Neural cell (in vitro differentiated cells): Measurements from ENCODE around the gene RFX3. TPM values are rescaled to one million over a fixed set of nuclear protein-coding genes. Genes with fewer than 3 reads are reported as not detected.

ENCODE experiments used
- H2AFZ ChIP-seq: fragments of 200-600, 300-800 bp; sonication (generic), shearing (Covaris generic); 2 replicates; pipeline ENCODE4 v1.6.0; 2014; ENCODE audit warnings: low read depth, mild to moderate bottlenecking, antibody characterized with exemption, low read length, moderate library complexity
- H3F3A ChIP-seq: fragments of 200-600 bp; shearing (Covaris generic); 2 replicates; pipeline ENCODE4 v1.6.1; 2016; ENCODE audit warnings: mild to moderate bottlenecking, moderate library complexity, mixed read lengths, antibody characterized with exemption, low read length; ENCODE audit not compliant: insufficient read depth, poor library complexity, severe bottlenecking
- H3K27ac ChIP-seq: fragments of 200-600, 300-800 bp; sonication (generic), shearing (Covaris generic); 2 replicates; pipeline ENCODE4 v1.5.1; 2014; ENCODE audit warnings: mild to moderate bottlenecking, low read length, moderate library complexity
- H3K27me3 ChIP-seq: fragments of 300-800, 200-600 bp; sonication (generic), shearing (Covaris generic); 2 replicates; pipeline ENCODE4 v1.6.0; 2014; ENCODE audit warnings: mild to moderate bottlenecking, low read depth, low read length, moderate library complexity; ENCODE audit not compliant: insufficient read depth
- H3K36me3 ChIP-seq: fragments of 300-800, 200-600 bp; sonication (generic), shearing (Covaris generic); 2 replicates; pipeline ENCODE4 v1.5.1; 2014; ENCODE audit warnings: mild to moderate bottlenecking, antibody characterized with exemption, low read length, moderate library complexity; ENCODE audit not compliant: insufficient read depth
- H3K4me2 ChIP-seq: fragments of 300-800, 200-600 bp; sonication (generic), shearing (Covaris generic); 2 replicates; pipeline ENCODE4 v1.6.0; 2014; ENCODE audit warnings: mild to moderate bottlenecking, low read length
- H3K4me3 ChIP-seq: fragments of 300-800, 200-600 bp; sonication (generic), shearing (Covaris generic); 2 replicates; pipeline ENCODE4 v1.5.1; 2014; ENCODE audit warnings: mild to moderate bottlenecking, low read length, moderate library complexity
- H3K79me2 ChIP-seq: fragments of 200-600 bp; shearing (Covaris generic); replicated peaks from 2 replicates; pipeline ENCODE4 v1.6.0; 2014; ENCODE audit warnings: mild to moderate bottlenecking, low read length, moderate library complexity; ENCODE audit not compliant: insufficient read depth
- H3K9ac ChIP-seq: fragments of 300-800, 200-600 bp; sonication (generic), shearing (Covaris generic); 2 replicates; pipeline ENCODE4 v1.6.1; 2016; ENCODE audit warnings: mild to moderate bottlenecking, low read length, mixed read lengths
- H3K9me2 ChIP-seq: fragments of 200-600 bp; shearing (Covaris generic); 2 replicates; pipeline ENCODE4 v1.6.1; 2016; ENCODE audit warnings: mild to moderate bottlenecking, low read length, mixed read lengths; ENCODE audit not compliant: insufficient read depth
- H3K9me3 ChIP-seq: fragments of 200-600, 300-800 bp; sonication (generic), shearing (Covaris generic); 2 replicates; pipeline ENCODE4 v1.6.1; 2016; ENCODE audit warnings: mild to moderate bottlenecking, mixed run types, low read length, moderate library complexity, mixed read lengths
- H4K20me1 ChIP-seq: fragments of 200-600 bp; shearing (Covaris generic); 2 replicates; pipeline ENCODE4 v1.6.1; 2016; ENCODE audit warnings: mild to moderate bottlenecking, mixed run types; ENCODE audit not compliant: insufficient read depth
- CTCF ChIP-seq: fragments of 450-650 bp; IDR thresholded peaks from 2 replicates; pipeline ENCODE4 v1.5.1; 2014; ENCODE audit warnings: antibody characterized with exemption, mild to moderate bottlenecking, moderate library complexity; ENCODE audit not compliant: poor library complexity, severe bottlenecking
- EP300 ChIP-seq: fragments of 450-650 bp; conservative IDR thresholded peaks from 2 replicates; pipeline ENCODE4 v1.6.1; 2014; ENCODE audit warnings: antibody characterized with exemption, mild to moderate bottlenecking, moderate library complexity; ENCODE audit not compliant: poor library complexity, severe bottlenecking
- EZH2 ChIP-seq: fragments of 200-600, 300-800 bp; shearing (Covaris generic), sonication (generic); IDR thresholded peaks from 2 replicates; pipeline ENCODE4 v1.6.1; 2014; ENCODE audit warnings: antibody characterized with exemption, low read length, borderline replicate concordance, mild to moderate bottlenecking; ENCODE audit not compliant: insufficient read depth, poor library complexity, severe bottlenecking
- MXI1 ChIP-seq: fragments of 450-650 bp; conservative IDR thresholded peaks from 2 replicates; pipeline ENCODE4 v1.6.1; 2014; ENCODE audit warnings: antibody characterized with exemption, mild to moderate bottlenecking; ENCODE audit not compliant: poor library complexity, severe bottlenecking
- POLR2AphosphoS5 ChIP-seq: IDR thresholded peaks from 2 replicates; pipeline ENCODE4 v1.6.1; 2012
- RAD21 ChIP-seq: fragments of 450-650 bp; conservative IDR thresholded peaks from 2 replicates; pipeline ENCODE4 v1.6.1; 2014; ENCODE audit warnings: antibody characterized with exemption, mild to moderate bottlenecking, moderate library complexity
- REST ChIP-seq: IDR thresholded peaks from 2 replicates; pipeline ENCODE4 v1.6.1; 2012; ENCODE audit warnings: borderline replicate concordance
- SMC3 ChIP-seq: fragments of 450-650 bp; conservative IDR thresholded peaks from 2 replicates; pipeline ENCODE4 v1.6.1; 2014; ENCODE audit warnings: antibody characterized with exemption, mild to moderate bottlenecking, moderate library complexity; ENCODE audit not compliant: poor library complexity
- TAF1 ChIP-seq: IDR thresholded peaks from 2 replicates; pipeline ENCODE4 v1.6.1; 2012; ENCODE audit warnings: low read depth
- polyA plus RNA-seq: library from polyadenylated mRNA; depleted of rRNA; stranded (reverse); fragments of >200 nt; gene quantifications from 2 replicates; pipeline ENCODE4 v1.2.3, GENCODE V29; 2014

RFX3 gene
- polyA plus RNA-seq, 1 donor from 2014 or later, result 27.6 TPM

GRCh38 chr9:3415906-3416305, 109.9 kb downstream of the RFX3 start:
- Histone ChIP-seq H3K4me3 (no peak overlapping the region), H2AFZ (no peak overlapping the region), H3K9ac (no peak overlapping the region), H3K36me3 (no peaks in the 10 kb centered on the region), H3K9me3 (no peaks in the 10 kb centered on the region), H4K20me1 (no peaks in the 10 kb centered on the region), H3K27me3 (no peaks in the 10 kb centered on the region), H3F3A (no peaks in the 10 kb centered on the region), H3K4me2 (no peak overlapping the region), H3K9me2 (no peaks in the 10 kb centered on the region), H3K79me2 (no peaks in the 10 kb centered on the region), H3K27ac (no peak overlapping the region)
- TF ChIP-seq POLR2AphosphoS5 (no peak), REST (no peak), CTCF (no peak), EP300 (no peak), SMC3 (no peak), TAF1 (no peak), RAD21 (no peak), MXI1 (no peak), EZH2 (no peak)

- Histone ChIP-seq H3K79me2 (no peaks in the 10 kb centered on the region), H3F3A (no peaks in the 10 kb centered on the region), H3K27me3 (no peaks in the 10 kb centered on the region), H3K9me2 (no peaks in the 10 kb centered on the region), H3K9me3 (no peaks in the 10 kb centered on the region), H3K4me3 (no peak overlapping the region), H3K36me3 (no peaks in the 10 kb centered on the region), H3K27ac (no peak overlapping the region), H4K20me1 (no peaks in the 10 kb centered on the region), H2AFZ (no peak overlapping the region), H3K4me2 (no peak overlapping the region), H3K9ac (no peak overlapping the region)
- TF ChIP-seq MXI1, result no peak
- no peak for TF ChIP-seq POLR2AphosphoS5
- no peak for TF ChIP-seq REST
- TF ChIP-seq EP300, result no peak
- TF ChIP-seq RAD21, result no peak
- no peak for TF ChIP-seq EZH2
- TF ChIP-seq TAF1, result no peak
- no peak for TF ChIP-seq CTCF
- TF ChIP-seq SMC3, result no peak
Observed at GRCh38 chr9:3413984-3414383, 111.8 kb downstream of the RFX3 start.
